ENCODE measurements around the gene CIRBP. TPM values are rescaled to one million over a fixed set of nuclear protein-coding genes. Genes with fewer than 3 reads are reported as not detected.
A peak's percentile ranks its signal among the peaks of the same experiment; 100 is the strongest.

Gene CIRBP
- total and polyA plus RNA-seq, 9 of the 15 experiments (the other 6 are each of a cell fraction or from before 2014, with no cell fraction given) = 20.5 to 327 (median 176) TPM

GRCh38 chr19:1269478-1270212 is 513 bp downstream of the CIRBP start (continued):
- no peak for TF ChIP-seq RAD51 (IDR thresholded peaks at IDR 0.05; ENCODE audit: borderline replicate concordance, low read depth)
- TF ChIP-seq ATF6 (CRISPR knock-in tag; IDR thresholded peaks at IDR 0.05) = no peak
- peak; percentile 82 for TF ChIP-seq RBBP5 (IDR thresholded peaks at IDR 0.05; ENCODE audit: borderline replicate concordance, insufficient read depth, low read length, poor library complexity, severe bottlenecking)
- TF ChIP-seq SMARCE1 (IDR thresholded peaks at IDR 0.05) = 0 out of 2 replicates have a peak, but pooled peaks have one; percentile 18
- peak; percentile 83; the same call in 1 of the 2 replicates for TF ChIP-seq ZNF583 (CRISPR knock-in tag; IDR thresholded peaks at IDR 0.05)
- TF ChIP-seq ZC3H8 (IDR thresholded peaks at IDR 0.05) = no peak
- TF ChIP-seq TAF7 (tag; IDR thresholded peaks at IDR 0.05) = no peak
- no peak for TF ChIP-seq ZNF23 (CRISPR knock-in tag; IDR thresholded peaks at IDR 0.05)
- peak; percentile 9; the same call in 1 of the 2 replicates for TF ChIP-seq PHF8 (IDR thresholded peaks at IDR 0.05; ENCODE audit: borderline replicate concordance, low read length)
- no peak for TF ChIP-seq ELK3 (CRISPR knock-in tag; IDR thresholded peaks at IDR 0.05)
- TF ChIP-seq RFX5 (IDR thresholded peaks at IDR 0.05; ENCODE audit: low read depth, low read length) = no peak; the same call in 1 of the 2 replicates
- TF ChIP-seq HDAC8 (tag; IDR thresholded peaks at IDR 0.05) = 0 out of 2 replicates have a peak, but pooled peaks have one; percentile 51
- no peak for TF ChIP-seq ZBTB49 (CRISPR knock-in tag; IDR thresholded peaks at IDR 0.05; ENCODE audit: borderline replicate concordance)
- no peak; the same call in 1 of the 2 replicates for TF ChIP-seq ESRRB (CRISPR knock-in tag; IDR thresholded peaks at IDR 0.05; ENCODE audit: borderline replicate concordance)
- no peak for TF ChIP-seq SNAPC5 (CRISPR knock-in tag; IDR thresholded peaks at IDR 0.05)

All from K562 (cell line).